T1000 (cell line): ENCODE data around the gene CD58.
"Not testable (repeated sequence)": the region's sequence is repeated elsewhere in the genome, so short reads cannot be mapped to it uniquely, and the experiment has no call there.

Experiments
- DNase-seq: peaks from one replicate; lab custom pipeline; 2025; ENCODE audit warnings: mixed read lengths; lab: John Stamatoyannopoulos, UW

Gene CD58

DNA sequence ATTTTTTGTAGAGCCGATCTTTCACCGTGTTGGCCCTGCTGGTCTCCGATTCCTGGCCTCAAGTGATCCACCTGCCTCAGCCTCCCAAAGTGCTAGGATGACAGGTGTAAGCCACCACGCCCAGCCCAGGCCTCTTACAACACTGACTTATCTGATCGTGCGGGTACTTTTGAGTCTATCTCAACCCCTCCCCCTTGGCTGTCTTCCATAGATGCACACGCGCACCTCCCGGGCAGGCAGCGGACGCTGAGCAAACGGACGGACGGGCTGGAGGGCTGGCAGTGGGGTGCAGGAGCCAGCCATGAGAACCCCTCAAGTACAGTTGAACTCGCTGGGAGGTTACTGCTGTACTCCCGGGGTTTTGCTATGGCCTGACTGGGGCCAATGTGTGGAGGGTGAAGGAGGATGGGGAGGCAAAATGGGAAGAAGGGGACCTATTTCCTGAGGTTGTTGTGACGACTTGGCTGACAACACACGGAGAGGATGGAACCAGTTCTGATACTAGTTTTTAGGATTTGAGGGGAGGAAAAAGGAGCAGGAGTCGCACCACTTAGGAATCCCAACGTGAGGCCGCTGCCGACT, 959 bp downstream of the CD58 start:
- DNase-seq, result no peak

DNA sequence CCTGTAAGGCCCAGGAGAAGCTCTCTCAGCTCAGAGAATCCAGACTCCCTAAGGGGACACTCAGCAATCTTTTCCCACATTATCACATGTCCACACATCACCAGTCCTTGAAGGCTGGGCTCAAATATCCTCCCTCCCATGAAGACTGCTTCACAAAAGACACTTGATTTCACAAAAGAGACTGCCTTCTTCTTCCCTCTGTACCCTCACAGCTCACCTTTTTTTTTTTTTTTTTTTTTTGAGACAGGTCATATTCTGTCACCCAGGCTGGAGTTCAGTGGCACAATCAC, 1.5 kb downstream of the CD58 start:
- DNase-seq, result no peak

DNA sequence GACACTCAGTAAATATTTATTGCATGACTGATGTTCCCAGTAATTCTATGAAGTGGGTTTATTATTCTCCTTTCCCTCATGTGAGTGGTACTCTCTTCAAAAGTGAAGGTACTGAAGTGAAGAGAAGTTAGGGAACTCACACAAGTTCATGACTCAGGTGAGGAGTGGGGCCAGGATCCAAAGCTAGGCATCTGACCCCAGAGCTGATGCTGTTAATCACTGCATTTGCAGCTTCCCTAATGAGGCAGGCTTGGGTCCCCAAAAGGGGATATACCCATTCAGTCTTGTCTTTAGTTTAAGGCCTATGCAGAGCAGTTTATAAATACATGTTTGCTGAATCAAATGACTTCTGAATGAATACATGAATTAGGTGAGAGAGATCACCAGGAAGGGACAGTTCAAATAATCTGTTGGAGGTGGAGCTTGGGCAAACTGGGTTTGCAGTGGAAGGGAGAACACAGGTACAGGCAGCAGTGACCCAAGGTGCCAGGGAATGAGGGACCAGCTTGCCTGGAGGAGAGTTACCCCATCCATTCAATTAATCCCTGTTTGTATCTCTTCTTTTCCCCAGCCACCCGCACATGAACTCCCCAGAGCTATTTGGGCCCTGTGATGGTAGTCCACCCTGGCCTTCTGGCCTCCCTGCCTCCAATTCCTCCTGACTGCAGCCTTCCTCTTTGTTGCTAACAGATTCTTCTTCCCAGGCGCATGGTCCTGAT, 2.0 kb downstream of the CD58 start:
- DNase-seq, result no peak

DNA sequence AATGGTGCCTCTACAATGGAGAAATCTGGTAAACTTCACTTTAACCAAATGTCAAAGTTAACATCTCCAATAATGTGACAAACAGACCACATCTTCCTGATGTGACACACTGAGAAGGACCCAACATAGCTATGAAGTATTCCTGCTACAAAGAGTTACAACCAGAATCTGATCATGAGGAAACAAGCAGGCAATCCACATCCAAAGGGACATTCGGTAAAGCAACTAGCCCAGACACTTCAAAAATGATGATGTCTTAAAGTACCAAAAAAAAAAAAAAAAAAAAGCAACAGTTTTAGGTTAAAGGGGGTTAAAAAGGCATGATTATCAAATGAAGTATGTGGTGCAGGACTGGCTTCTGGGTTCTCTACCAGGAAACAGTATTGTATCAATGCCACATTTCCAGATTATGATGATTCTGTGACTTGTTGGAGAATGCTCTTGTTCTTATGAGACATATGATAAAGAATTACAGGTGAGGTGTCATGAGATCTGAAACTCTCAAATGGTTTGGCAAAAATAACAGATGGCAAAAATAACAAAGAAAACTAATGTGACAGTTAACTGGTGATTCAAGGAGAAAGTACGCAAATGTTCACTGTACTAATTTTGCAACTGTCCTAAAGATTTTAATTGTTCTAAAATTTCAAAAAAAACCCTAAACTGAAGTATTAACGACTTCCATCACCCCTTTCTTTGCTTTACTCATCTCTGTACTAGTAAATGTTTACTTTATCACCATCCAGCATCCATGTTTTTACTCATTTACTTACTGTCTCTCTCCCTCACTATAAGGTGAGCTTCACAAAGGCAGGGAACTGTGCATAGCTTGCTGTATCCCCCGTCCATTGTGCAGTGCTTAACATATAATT, 2.8 kb downstream of the CD58 start:
- DNase-seq, result no peak

DNA sequence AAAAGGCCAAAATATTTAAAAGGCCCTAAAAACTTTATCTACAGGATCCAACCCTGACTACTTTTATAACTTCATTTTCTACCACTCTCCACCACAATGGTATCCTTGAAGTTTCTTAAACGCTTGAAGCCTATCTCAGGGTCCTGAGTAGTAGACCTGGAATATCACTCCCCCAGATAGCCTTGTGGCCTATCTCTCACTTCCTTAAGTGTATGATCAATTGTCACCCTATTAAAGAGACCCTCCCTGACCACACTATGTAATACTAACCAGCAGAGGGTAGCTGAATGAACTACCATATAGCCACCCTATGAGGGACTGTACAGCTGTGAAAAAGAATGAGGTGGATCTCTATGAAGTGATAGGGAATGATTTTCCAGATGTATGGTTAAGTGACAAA, 5.6 kb downstream of the CD58 start:
- DNase-seq, result no peak

DNA sequence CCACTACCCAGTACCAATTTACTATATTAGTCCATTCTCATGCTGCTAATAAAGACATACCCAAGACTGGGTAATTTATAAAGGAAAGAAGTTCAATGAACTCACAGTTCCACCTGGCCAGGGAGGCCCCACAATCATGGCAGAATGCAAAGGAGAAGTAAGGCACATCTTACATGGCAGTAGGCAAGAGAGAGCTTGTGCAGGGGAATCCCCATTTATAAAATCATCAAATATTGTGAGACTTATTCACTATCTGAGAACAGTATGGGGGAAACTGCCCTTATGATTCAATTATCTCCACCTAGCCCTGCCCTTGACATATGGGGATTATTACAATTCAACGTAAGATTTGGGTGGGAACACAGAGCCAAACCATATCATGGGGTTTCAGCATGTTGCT, 6.4 kb downstream of the CD58 start:
- no peak for DNase-seq

DNA sequence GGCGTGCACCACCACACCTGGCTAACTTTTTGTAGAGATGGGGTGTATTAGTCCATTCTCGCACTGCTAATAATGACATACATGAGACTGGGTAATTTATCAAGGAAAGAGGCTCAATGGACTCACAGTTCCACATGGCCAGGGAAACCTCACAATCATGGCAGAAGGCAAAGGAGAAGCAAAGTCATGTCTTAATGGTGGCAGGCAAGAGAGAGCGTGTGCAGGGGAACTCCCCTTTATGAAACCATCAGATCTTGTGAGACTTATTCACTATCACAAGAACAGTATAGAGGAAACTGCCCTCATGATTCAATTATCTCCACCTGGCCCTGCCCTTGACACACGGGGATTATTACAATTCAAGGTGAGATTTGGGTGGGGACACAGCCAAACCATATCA, 8.4 kb downstream of the CD58 start:
- DNase-seq, result not testable (repeated sequence)

DNA sequence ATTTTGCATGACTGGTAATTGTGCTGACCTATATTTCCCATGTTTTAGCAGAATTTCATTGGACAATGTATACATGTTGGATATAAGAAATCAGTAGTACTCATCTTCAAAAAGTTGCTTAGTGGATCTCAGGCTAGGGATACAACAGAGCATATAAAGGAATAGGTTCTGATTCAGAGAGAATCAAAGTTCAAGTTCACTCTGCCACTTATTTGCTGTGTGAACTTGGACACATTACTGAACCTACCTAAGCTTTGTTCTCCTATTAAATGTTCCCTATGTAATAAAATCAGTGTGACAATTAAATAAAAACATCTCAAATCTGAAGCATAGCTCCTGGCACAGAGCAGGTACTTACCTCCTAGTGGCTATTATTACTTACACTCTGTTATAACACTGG, 9.3 kb downstream of the CD58 start:
- no peak for DNase-seq

DNA sequence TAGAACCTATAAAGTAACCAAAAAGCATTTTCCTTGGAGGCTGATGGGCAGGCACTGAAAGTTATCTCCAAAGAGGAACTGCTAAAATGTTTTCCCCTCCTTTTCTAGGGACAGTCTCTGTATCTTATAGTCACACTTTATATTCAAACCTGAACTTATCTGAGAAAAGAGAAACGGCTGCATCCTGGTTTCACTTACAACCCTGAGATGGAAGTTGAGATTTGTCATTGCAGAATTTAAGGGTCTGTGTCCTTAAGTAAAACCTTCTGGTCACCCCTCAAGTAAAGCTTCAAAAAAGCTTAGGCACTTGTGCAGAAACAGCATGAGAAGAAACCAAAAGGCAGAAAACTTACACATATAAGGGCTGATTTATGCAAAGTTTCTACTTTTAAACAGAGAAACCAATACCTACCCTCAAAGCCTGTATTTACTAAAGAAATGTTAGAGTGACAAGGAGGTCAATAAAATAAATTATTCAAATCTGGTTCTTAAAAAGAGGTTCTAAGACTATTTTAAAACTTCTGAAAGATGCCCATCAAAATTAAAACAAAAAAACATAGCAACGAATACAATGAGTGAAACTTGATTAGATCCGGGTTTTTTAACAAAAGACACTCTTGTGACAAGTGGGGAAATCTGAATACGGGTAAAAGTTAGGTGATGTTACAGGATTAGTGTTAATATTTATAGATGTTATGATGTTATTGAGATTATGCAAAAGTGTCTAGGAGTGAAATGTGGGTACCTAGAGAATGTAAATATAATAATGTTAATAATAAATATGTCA, 9.9 kb downstream of the CD58 start:
- DNase-seq, result no peak

DNA sequence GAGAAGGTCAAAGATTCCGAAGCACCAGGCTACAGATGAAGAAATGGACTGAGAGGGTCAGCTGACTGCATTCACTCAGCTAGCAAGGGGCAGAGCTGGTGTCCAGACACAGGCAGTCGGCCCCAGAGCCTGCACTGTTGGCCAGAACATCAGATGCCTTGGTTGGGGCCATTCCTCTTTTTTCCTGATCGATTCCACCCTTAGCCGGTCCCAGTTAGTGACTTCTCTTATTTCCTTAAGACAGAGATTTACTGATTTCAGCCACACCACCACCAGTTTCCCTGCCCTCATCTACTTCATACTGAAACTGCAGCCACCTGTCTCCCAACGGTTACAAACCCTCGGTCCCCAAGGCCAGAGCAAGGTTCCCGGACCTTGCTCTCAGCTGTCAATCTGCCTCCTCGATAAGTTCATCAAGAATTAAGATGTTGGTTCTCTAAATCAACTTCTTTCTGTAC, 11.5 kb downstream of the CD58 start:
- no peak for DNase-seq

DNA sequence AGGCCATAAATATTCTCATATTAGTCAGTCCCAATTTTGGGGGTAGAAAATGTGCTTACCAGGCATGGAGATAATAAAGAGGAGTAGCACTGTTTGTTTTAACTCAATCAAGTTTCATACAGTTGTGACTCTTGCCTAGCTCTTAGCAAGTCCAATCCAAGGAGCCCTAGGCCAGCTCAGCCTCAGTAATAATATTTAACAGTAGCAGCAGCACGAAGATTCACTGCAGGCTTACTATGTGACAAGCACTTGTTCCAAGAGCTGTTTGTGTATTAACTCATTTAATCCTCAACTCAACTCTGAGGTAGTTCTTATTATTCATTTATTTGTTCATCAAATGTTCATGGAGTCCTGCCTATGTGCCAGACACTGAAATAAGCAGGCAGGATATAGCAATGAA, 12.3 kb downstream of the CD58 start:
- DNase-seq, result no peak

DNA sequence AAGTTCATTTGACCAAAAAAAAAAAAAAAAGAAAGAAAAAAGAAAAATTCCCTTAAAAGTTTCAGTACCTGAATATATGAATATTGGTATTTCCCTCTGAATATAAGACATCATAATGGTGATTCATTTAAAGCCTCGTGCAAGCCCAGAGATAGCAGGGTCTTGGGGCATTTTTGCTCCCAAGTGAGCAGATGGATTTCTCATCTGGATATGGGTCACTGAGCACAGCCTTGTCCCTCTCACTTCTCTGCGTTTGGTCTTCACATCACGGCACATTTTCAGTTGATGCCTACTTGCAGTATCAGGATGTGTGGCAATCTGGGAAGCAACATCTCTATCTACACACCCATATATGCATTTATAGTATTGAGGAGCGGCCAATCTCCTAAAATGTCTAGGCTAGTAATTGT, 12.7 kb downstream of the CD58 start:
- no peak for DNase-seq

DNA sequence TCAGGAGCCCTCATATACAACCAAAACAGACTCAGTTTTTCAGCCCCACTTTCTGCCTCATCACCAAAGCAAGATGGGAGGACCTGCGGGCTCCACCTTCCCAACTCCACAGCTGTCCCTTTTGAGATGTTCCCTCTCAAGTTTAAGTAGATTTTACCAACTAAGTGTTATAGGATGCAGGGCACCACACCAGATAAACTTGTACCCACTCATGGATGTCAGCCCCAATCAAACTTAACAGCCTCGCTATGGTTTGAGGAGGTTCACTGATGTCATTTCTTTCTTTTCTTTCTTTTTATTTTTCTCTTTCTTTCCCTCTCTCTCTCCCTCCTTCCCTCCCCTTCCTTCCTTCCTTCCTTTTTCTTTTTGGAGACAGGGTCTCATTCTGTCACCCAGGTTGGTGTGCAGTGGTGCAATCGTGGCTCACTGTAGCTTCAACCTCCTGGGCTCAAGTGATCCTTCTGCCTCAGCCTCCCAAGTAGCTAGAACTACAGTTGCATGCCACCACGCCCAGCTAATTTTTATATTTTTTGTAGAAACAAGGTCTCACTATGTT, 13.4 kb downstream of the CD58 start:
- DNase-seq, result no peak

DNA sequence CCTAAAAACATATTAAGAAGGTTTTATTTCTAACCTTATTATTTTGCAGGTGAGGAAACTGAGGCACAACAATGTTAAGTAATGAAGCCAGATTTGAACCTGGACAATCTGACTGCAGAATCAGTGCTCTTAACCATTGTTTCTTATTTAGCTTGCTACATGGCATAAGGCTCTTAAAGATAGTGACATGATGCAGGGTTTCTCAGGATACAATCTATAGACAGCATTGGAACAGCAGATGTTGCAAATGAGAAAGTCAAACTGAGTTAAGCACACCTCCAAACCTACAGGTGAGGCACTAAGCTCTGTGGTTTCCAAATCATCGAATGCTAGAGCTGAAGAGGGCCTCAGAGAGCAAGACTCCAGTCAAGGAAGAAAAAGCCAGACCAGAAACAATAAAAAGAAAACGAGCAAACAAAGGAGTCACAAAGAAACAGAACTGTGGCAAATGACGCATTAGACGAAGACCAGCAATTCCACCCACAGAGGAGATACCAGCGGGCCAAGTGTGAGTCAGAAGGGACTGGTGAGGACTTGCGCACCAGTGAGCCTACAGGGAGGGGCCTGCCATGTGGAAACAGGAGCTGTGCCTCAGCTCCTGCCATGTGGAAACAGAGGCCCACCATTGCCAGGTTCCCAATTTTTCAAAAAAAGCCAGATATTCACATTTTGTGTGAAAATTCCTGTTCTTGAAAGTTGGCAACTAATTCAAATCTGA, 14.4 kb downstream of the CD58 start:
- DNase-seq, result no peak

DNA sequence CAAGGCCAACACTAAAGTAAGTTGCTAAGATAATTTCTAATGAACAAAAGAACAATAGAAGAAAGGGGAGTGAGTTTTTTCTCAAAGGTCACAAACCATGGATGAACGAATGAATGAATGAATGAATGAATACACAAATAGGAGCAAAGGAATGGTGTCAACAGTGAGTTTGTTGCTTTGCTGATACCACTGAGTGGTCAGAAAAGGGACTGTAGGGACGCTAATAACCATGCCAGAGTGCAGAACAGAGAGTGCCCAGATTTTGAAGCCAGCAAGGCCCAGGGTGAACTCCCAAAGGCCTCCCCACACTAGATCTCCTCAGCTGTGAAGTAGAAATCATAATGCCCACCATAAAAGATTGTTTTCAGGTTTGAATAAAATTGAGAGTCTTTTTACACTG, 15.9 kb downstream of the CD58 start:
- DNase-seq, result no peak

DNA sequence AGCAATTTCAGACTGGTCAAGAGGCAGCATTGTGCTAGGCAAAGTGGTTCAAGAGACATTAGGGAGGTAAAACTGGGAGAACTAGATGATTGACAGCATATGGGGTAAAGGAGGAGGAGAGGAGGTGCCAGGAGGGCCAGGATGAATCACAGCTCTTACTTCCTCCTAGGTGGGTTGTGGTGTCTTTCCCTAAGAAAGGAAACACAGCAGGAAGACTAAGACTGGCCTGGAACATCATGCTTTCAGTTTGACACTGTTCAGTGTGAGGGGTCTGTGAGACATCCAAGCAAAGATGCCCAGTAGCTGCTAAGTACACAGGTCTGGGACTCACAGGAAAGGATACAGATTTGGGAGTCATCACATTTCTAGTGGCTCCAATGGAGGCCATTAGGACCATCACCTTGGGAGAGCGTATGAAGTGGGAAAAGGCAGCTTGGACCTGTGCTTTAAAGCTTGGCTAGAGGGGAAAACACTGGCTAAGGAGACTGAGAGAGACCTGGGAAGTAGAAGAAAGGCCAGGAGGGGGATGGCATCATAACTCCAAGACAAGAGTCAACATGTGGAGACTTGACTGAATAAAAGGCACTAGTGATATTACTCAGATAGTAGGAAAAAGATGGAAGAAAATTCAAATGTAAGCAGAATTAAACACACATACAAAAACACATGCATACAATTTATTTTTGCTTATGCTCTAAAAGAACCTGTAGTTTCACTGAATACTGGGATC, 17.3 kb downstream of the CD58 start:
- DNase-seq, result no peak

DNA sequence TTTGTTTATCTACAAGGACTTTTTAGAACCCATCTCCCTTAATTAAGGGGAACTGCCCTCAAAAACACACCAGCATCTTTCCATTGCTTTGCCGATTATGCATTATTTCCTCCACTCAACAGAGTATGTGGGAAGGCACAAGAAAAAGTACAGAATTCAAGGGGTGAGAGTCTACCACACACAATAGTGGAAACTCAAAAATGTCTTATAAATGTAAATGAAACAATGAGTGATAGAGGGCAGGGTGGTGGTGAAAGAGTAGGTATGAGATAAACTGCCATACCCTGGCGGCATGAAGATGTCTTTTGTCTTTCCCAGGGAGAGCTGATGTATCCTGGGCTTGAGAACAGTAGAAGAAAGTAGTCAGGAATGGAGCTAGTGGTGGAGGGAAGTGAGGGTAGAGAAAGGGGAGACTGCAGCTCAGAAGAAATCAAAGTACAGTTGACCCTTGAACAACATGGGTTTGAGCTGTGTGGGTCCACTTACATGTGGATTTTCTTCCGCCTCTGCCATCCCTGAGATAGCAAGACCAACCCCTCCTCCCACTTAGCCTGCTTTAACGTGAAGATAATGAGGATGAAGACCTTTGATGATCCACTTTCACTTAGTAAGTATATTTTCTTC, 24.4 kb downstream of the CD58 start:
- no peak for DNase-seq

DNA sequence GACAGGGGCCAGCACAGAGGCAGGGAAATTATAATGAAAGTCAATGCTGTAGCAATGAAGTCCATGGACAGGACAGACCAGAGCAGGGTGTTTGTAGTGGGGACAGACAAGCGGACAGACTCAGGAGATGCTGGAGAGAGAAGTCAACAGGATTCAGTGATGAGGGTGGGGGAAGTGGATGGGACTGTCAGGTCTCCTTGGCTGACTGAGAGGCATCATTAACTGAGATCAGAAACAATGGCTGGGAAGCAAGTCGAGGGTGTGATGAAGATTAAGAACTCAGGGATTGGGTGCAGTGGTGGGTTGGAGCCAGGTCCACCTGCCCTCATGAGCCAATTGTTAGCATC, 25.5 kb downstream of the CD58 start:
- no peak for DNase-seq

DNA sequence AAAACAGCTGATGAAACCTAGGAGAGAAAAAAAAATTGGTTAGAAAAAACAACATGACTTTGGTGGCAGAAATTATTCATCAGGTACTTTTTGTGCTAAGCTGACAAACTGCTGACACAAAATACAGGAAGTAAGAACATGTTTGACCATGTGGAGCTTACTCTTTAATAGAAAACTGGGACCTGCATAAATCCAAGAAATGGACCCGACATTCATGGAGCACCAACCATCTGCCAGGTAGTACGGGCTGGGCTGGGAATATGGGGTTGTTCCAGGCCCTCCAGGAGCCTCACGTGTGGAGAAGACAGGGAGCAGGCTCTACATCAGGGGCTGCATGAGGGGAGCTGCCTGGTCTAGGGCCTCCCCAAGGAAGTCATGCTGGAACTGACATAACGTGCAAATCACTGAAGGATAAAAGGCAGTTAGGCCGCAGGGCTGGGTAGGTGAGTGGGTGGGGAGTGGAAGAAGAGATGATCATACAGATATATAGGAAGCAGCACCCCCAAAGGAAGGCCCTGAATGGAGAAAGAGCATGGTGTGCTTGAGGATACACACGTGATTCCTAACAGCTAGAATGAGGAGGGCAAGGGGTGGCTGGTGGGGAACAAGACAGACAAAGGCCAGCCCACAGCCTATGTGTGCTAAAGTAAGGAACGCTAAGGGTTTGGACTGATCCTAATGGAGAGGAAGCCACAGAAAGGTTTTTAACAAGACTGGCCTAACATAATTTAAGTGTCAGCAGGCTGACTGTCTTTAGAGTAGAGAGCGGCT, 26.1 kb downstream of the CD58 start:
- no peak for DNase-seq

DNA sequence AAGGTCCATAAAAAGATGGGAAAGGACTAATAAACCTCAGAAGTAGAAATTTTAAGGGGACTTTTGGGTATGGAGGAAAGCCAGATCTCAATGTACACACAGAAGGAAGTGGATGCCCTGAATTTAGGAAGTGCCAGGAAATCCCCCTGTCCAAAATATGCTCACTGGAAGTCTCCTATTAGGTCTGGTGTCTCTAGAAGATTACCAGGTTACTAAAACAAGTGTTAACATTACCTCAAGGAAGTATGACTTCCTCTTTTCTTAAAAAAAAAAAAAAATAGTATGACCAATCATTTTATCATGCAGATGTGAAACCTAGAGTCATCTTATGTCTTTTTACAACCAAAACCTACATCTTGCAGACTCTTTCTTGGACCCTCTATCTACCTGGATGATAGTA, 30.7 kb downstream of the CD58 start:
- DNase-seq, result no peak
